SK-N-SH (cell line): ENCODE results near the gene MRPL40. TPM values are rescaled to one million over a fixed set of nuclear protein-coding genes. Genes with fewer than 3 reads are reported as not detected.

ENCODE experiments used
- CTCF ChIA-PET: fragments of 300-600, 350-600 bp; formaldehyde crosslinking; extraction: SDS; loops from one replicate; lab custom pipeline; 2021; lab: Yijun Ruan, JAX
- POLR2A ChIA-PET: fragments of 350-600 bp; sonication (Branson Sonifier 250); formaldehyde crosslinking; extraction: SDS; loops from one replicate; lab custom pipeline; 2020; ENCODE audit warnings: antibody characterized with exemption, inconsistent platforms; lab: Yijun Ruan, JAX
- DNase-seq: peaks from one replicate; pipeline ENCODE4 v3.0.0; 2012
- H2AFZ ChIP-seq: fragments of 200-600 bp; sonication (generic); 2 replicates; pipeline ENCODE4 v1.8.1; 2016; ENCODE audit warnings: antibody characterized with exemption, mild to moderate bottlenecking, low read depth
- H3F3A ChIP-seq: fragments of 200-600 bp; sonication (generic); replicated peaks from 2 replicates; pipeline ENCODE3; 2016; ENCODE audit warnings: antibody characterized with exemption, mild to moderate bottlenecking; ENCODE audit not compliant: insufficient read depth
- H3K27ac ChIP-seq, 2 experiments: fragments of 200-500 bp in 1 of 2; fragments of 200-600 bp in 1 of 2; sonication (Bioruptor generic) in 1 of 2; sonication (generic), shearing (Covaris generic) in 1 of 2; 2 replicates each; pipeline versions ENCODE4 v1.5.1 to v1.6.1; 2014 to 2016; ENCODE audit warnings: low read depth in 2 of 2, inconsistent platforms in 1 of 2, low read length in 1 of 2, mild to moderate bottlenecking in 1 of 2, mixed read lengths in 1 of 2
- H3K27me3 ChIP-seq: fragments of 200-600 bp; sonication (generic), shearing (Covaris generic); 2 replicates; pipeline ENCODE4 v1.6.1; 2016; ENCODE audit warnings: mixed run types; ENCODE audit not compliant: insufficient read depth
- H3K36me3 ChIP-seq, 2 experiments: fragments of 200-500 bp in 1 of 2; fragments of 200-600 bp in 1 of 2; sonication (Bioruptor generic) in 1 of 2; sonication (generic) in 1 of 2; replicated peaks in 1 of 2; 2 replicates each; pipeline versions ENCODE3 to v1.5.1; 2014 to 2016; ENCODE audit warnings: low read length in 1 of 2, mild to moderate bottlenecking in 1 of 2; ENCODE audit not compliant: insufficient read depth in 2 of 2, control insufficient read depth in 1 of 2
- H3K4me1 ChIP-seq, 2 experiments: fragments of 200-500 bp in 1 of 2; fragments of 200-600 bp in 1 of 2; sonication (Bioruptor generic) in 1 of 2; sonication (generic), shearing (Covaris generic) in 1 of 2; 2 replicates each; pipeline versions ENCODE4 v1.5.1 to v1.6.1; 2014 to 2016; ENCODE audit warnings: low read depth in 1 of 2, low read length in 1 of 2, mixed run types in 1 of 2; ENCODE audit not compliant: insufficient read depth in 2 of 2, control insufficient read depth in 1 of 2
- H3K4me2 ChIP-seq: fragments of 200-600 bp; sonication (generic), shearing (Covaris generic); 2 replicates; pipeline ENCODE4 v1.6.1; 2017; ENCODE audit warnings: mixed run types
- H3K4me3 ChIP-seq, 2 experiments: fragments of 200-500 bp in 1 of 2; fragments of 200-600 bp in 1 of 2; sonication (Bioruptor generic) in 1 of 2; sonication (generic), shearing (Covaris generic) in 1 of 2; 2 replicates each; pipeline versions ENCODE4 v1.5.1 to v1.8.1; 2014 to 2016; ENCODE audit warnings: low read depth in 2 of 2, inconsistent platforms in 1 of 2, low read length in 1 of 2, mild to moderate bottlenecking in 1 of 2, mixed read lengths in 1 of 2, moderate library complexity in 1 of 2
- H3K79me2 ChIP-seq: fragments of 200-600 bp; sonication (generic); 2 replicates; pipeline ENCODE4 v1.8.1; 2017; ENCODE audit warnings: mild to moderate bottlenecking; ENCODE audit not compliant: insufficient read depth
- H3K9ac ChIP-seq: fragments of 200-600 bp; sonication (generic); 2 replicates; pipeline ENCODE4 v1.6.1; 2017; ENCODE audit warnings: mixed run types
- H3K9me2 ChIP-seq: fragments of 200-600 bp; sonication (generic); 2 replicates; pipeline ENCODE4 v1.6.1; 2017; ENCODE audit warnings: mixed run types
- H3K9me3 ChIP-seq: fragments of 200-600 bp; sonication (generic); 2 replicates; pipeline ENCODE4 v1.6.1; 2017; ENCODE audit warnings: mixed run types, mild to moderate bottlenecking, moderate library complexity
- H4K20me1 ChIP-seq: fragments of 200-600 bp; sonication (generic); 2 replicates; pipeline ENCODE4 v1.6.1; 2017; ENCODE audit warnings: mild to moderate bottlenecking, mixed run types; ENCODE audit not compliant: insufficient read depth
- EP300 ChIP-seq, 2 experiments: IDR thresholded peaks; 2 replicates each; pipeline versions ENCODE4 v1.4.0 to v1.6.1; 2012; ENCODE audit warnings: borderline replicate concordance in 1 of 2, low read depth in 1 of 2, low read length in 1 of 2
- FOXJ3 ChIP-seq: sonication (generic); formaldehyde crosslinking; IDR thresholded peaks from 2 replicates; pipeline ENCODE4 v1.5.1; 2020; ENCODE audit warnings: mild to moderate bottlenecking, missing genetic modification reagents
- FOXM1 ChIP-seq: IDR thresholded peaks from 2 replicates; pipeline ENCODE4 v1.4.0; 2012; ENCODE audit warnings: low read depth, mild to moderate bottlenecking
- GABPA ChIP-seq: IDR thresholded peaks from 2 replicates; pipeline ENCODE4 v1.4.0; 2012; ENCODE audit warnings: low read depth, mild to moderate bottlenecking
- GATA2 ChIP-seq: sonication (generic); formaldehyde crosslinking; IDR thresholded peaks from 2 replicates; pipeline ENCODE4 v1.5.0; 2020; ENCODE audit warnings: mild to moderate bottlenecking, missing genetic modification reagents
- JUND ChIP-seq: IDR thresholded peaks from 2 replicates; pipeline ENCODE4 v1.4.0; 2012
- MEF2A ChIP-seq: IDR thresholded peaks from 2 replicates; pipeline ENCODE4 v1.4.0; 2012; ENCODE audit warnings: low read depth, borderline replicate concordance
- MXI1 ChIP-seq: IDR thresholded peaks from 2 replicates; pipeline ENCODE4 v1.6.1; 2012; ENCODE audit warnings: mild to moderate bottlenecking, low read depth, low read length, improper control_type of control experiment
- NRF1 ChIP-seq: IDR thresholded peaks from 2 replicates; pipeline ENCODE4 v1.6.1; 2012; ENCODE audit warnings: low read depth, mild to moderate bottlenecking, low read length
- POLR2AphosphoS5 ChIP-seq: IDR thresholded peaks from 2 replicates; pipeline ENCODE4 v1.6.1; 2012; ENCODE audit warnings: low read depth, low read length
- RFX5 ChIP-seq: IDR thresholded peaks from 2 replicates; pipeline ENCODE4 v1.6.1; 2012; ENCODE audit warnings: mild to moderate bottlenecking, improper control_type of control experiment, low read length
- RXRA ChIP-seq: IDR thresholded peaks from 2 replicates; pipeline ENCODE4 v1.4.0; 2012; ENCODE audit warnings: low read depth, mild to moderate bottlenecking, borderline replicate concordance
- SIN3A ChIP-seq: IDR thresholded peaks from 2 replicates; pipeline ENCODE4 v1.6.1; 2012; ENCODE audit warnings: low read depth, mild to moderate bottlenecking, low read length, moderate library complexity, borderline replicate concordance
- SMC3 ChIP-seq: IDR thresholded peaks from 2 replicates; pipeline ENCODE4 v1.6.1; 2012; ENCODE audit warnings: low read depth, low read length, improper control_type of control experiment
- TCF12 ChIP-seq: IDR thresholded peaks from 2 replicates; pipeline ENCODE4 v1.4.0; 2012
- WGBS: methylation state at CpG from one replicate; pipeline ENCODE4 v1.1.6; 2017; ENCODE audit warnings: low lambda C conversion rate; 5-methylcytosine and 5-hydroxymethylcytosine counted together
- polyA plus RNA-seq, 3 experiments: library from polyadenylated mRNA; depleted of rRNA; stranded (reverse); fragments of >200 nt; gene quantifications; 2 replicates each; pipeline ENCODE4 v1.2.3, GENCODE V29; 2012
- TF ChIP-seq, protein P1 (sequence below): fragments of 150-350 bp; IDR thresholded peaks from 2 replicates; pipeline ENCODE4 v1.6.1; 2017; ENCODE audit warnings: antibody characterized with exemption, low read length, low read depth, borderline replicate concordance
- TF ChIP-seq, protein P2 (sequence below): fragments of 150-350 bp; IDR thresholded peaks from 2 replicates; pipeline ENCODE4 v1.6.1; 2016; ENCODE audit warnings: mild to moderate bottlenecking, low read depth, low read length
- TF ChIP-seq, protein P3 (sequence below): IDR thresholded peaks from 2 replicates; pipeline ENCODE4 v1.4.0; 2012; ENCODE audit warnings: low read depth
- TF ChIP-seq, protein P4 (sequence below): IDR thresholded peaks from 2 replicates; pipeline ENCODE4 v1.6.1; 2012; ENCODE audit warnings: mild to moderate bottlenecking, low read depth, low read length, moderate library complexity
- TF ChIP-seq, protein P5 (sequence below): IDR thresholded peaks from 2 replicates; pipeline ENCODE4; 2012

MRPL40 gene
- polyA plus RNA-seq, 1 of the 3 experiments (the other 2 are of a cell fraction) = 34.9 TPM

DNA sequence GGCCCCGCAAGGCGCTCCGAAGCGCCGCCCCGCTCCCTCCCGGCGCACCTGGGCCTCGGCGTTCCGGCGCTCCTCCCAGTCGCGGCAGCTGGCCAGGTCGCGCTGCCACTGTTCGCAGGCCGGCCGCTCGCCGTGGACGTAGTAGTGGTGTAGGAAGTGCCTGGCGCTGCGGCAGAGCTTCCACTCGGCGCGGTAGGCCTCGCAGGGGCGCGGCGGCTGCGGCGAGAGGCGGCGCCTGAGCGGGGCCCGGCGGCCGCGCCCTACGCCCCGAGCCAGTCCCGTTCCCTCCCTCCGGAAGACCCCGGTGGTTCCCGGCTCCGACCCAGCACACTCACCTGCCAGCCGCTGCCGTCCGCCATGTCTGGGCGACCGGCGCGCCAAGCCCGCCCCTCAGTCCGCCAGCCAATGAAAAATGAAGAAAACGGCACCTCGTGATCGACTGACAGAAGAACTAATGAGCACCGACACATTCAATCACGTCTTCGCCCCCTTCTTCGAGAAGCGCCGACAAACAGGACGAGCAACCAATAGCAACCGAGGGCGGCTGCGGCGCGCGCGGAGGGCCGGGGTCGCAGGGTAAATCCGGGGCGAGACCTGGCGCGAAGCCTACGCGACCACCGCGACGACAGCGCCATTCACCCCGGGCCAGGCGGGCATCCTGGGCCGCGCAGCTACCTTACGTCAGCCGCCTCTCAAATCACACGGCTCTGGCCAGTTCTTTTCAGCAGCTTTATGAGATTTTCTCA lies 15.2 kb downstream of the MRPL40 start, which contains the start of gene C22orf39 (continued):
- no peak for TF ChIP-seq GATA2 (CRISPR knock-in tag)
- peak; percentile 29; the same call in 1 of the 2 replicates for TF ChIP-seq FOXJ3 (CRISPR knock-in tag)
- no peak for TF ChIP-seq JUND
- no peak for TF ChIP-seq NRF1
- TF ChIP-seq, protein P1, sequence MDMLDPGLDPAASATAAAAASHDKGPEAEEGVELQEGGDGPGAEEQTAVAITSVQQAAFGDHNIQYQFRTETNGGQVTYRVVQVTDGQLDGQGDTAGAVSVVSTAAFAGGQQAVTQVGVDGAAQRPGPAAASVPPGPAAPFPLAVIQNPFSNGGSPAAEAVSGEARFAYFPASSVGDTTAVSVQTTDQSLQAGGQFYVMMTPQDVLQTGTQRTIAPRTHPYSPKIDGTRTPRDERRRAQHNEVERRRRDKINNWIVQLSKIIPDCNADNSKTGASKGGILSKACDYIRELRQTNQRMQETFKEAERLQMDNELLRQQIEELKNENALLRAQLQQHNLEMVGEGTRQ = no peak
- TF ChIP-seq RXRA = no peak
- TF ChIP-seq, protein P2, sequence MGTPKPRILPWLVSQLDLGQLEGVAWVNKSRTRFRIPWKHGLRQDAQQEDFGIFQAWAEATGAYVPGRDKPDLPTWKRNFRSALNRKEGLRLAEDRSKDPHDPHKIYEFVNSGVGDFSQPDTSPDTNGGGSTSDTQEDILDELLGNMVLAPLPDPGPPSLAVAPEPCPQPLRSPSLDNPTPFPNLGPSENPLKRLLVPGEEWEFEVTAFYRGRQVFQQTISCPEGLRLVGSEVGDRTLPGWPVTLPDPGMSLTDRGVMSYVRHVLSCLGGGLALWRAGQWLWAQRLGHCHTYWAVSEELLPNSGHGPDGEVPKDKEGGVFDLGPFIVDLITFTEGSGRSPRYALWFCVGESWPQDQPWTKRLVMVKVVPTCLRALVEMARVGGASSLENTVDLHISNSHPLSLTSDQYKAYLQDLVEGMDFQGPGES = peak; percentile 78
- TF ChIP-seq EP300 (IDR thresholded peaks at IDR 0.05; ENCODE audit: borderline replicate concordance in 1 of 2, low read depth in 1 of 2, low read length in 1 of 2) = peak in 1 of 2 experiments; percentile 43; a peak in 1 of 4 replicates
- no peak for TF ChIP-seq MEF2A
- peak; percentile 25; the same call in 1 of the 2 replicates for TF ChIP-seq SIN3A

DNA sequence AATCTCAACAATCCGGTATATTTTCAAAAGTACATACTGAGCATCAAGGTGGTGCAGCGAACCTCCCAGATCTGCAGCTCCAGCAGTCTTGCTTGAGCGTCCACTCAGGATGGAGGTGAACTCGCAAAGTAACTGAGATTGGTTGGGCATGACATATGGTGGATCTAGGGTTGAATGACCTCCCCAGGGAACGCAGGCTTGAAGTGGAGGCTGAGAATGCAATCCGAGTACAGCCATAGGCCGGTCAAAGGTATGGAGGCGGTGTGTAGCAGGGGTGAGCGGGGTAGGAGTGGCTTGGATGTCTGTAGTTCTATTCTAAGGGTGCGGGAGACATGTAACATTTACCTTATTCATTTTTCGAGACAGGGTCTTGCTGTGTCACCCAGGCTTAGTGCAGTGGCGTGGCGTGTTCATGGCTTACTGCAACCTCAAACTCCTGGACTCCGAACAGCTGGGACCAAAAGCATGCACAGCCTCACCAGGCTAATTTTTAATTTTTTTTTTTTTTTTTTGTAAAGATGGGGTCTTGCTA lies 15.8 kb downstream of the MRPL40 start:
- peaks cover 19 to 56% of the 10 kb centered on the region in 2 experiments for H3K36me3 ChIP-seq
- CTCF ChIA-PET = interaction anchor here (0.7 to 1.7 kb wide), 3 partner anchors 182 to 303 kb away, joined by 4 to 7 read pairs (median 5); no protein-coding TSS in a partner anchor
- peak overlapping the region; percentile 75 to 87 for H3K4me3 ChIP-seq
- peak overlapping the region; percentile 41 to 90 for H3K27ac ChIP-seq
- WGBS = 24% methylated on average over 14 of the region's 14 CpGs
- DNase-seq = peak; percentile 76
- 0 out of 2 replicates have a peak, but pooled peaks cover 7% of the 10 kb centered on the region for H4K20me1 ChIP-seq
- no peaks in the 10 kb centered on the region for H3K9me2 ChIP-seq
- peak overlapping the region; percentile 90 for H3K9ac ChIP-seq
- H3K9me3 ChIP-seq = no peaks in the 10 kb centered on the region
- peaks cover 44% of the 10 kb centered on the region for H3K79me2 ChIP-seq
- H2AFZ ChIP-seq = peak overlapping the region; percentile 85
- peak overlapping the region; percentile 85 for H3K4me2 ChIP-seq
- peaks cover 0 to 19% of the 10 kb centered on the region in 2 experiments; a peak in 1 of 4 replicates for H3K4me1 ChIP-seq
- POLR2A ChIA-PET = no interaction called here
- no peaks in the 10 kb centered on the region for H3K27me3 ChIP-seq
- H3F3A ChIP-seq = peaks cover 9% of the 10 kb centered on the region
- TF ChIP-seq, protein P3, sequence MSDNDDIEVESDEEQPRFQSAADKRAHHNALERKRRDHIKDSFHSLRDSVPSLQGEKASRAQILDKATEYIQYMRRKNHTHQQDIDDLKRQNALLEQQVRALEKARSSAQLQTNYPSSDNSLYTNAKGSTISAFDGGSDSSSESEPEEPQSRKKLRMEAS = no peak
- TF ChIP-seq SMC3 (no peak), FOXM1 (no peak), TCF12 (no peak), MXI1 (no peak; the same call in 1 of the 2 replicates), RFX5 (no peak), GABPA (no peak), FOXJ3 (CRISPR knock-in tag) (no peak), POLR2AphosphoS5 (no peak), RXRA (no peak), EP300 (IDR thresholded peaks at IDR 0.05; ENCODE audit: borderline replicate concordance in 1 of 2, low read depth in 1 of 2, low read length in 1 of 2) (no peak)
- TF ChIP-seq, protein P4, sequence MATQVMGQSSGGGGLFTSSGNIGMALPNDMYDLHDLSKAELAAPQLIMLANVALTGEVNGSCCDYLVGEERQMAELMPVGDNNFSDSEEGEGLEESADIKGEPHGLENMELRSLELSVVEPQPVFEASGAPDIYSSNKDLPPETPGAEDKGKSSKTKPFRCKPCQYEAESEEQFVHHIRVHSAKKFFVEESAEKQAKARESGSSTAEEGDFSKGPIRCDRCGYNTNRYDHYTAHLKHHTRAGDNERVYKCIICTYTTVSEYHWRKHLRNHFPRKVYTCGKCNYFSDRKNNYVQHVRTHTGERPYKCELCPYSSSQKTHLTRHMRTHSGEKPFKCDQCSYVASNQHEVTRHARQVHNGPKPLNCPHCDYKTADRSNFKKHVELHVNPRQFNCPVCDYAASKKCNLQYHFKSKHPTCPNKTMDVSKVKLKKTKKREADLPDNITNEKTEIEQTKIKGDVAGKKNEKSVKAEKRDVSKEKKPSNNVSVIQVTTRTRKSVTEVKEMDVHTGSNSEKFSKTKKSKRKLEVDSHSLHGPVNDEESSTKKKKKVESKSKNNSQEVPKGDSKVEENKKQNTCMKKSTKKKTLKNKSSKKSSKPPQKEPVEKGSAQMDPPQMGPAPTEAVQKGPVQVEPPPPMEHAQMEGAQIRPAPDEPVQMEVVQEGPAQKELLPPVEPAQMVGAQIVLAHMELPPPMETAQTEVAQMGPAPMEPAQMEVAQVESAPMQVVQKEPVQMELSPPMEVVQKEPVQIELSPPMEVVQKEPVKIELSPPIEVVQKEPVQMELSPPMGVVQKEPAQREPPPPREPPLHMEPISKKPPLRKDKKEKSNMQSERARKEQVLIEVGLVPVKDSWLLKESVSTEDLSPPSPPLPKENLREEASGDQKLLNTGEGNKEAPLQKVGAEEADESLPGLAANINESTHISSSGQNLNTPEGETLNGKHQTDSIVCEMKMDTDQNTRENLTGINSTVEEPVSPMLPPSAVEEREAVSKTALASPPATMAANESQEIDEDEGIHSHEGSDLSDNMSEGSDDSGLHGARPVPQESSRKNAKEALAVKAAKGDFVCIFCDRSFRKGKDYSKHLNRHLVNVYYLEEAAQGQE = no peak
- TF ChIP-seq, protein P5, sequence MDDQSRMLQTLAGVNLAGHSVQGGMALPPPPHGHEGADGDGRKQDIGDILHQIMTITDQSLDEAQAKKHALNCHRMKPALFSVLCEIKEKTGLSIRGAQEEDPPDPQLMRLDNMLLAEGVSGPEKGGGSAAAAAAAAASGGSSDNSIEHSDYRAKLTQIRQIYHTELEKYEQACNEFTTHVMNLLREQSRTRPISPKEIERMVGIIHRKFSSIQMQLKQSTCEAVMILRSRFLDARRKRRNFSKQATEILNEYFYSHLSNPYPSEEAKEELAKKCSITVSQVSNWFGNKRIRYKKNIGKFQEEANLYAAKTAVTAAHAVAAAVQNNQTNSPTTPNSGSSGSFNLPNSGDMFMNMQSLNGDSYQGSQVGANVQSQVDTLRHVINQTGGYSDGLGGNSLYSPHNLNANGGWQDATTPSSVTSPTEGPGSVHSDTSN = no peak
- TF ChIP-seq, protein P2 = no peak
